Testis (tissue), 2 donors: ENCODE measurements around the gene MSI2.

Experiments used
- CTCF ChIP-seq, 3 experiments: fragments of 450-650 bp in 2 of 3; fragments of 200-600 bp in 1 of 3; sonication (generic) in 1 of 3; IDR thresholded peaks; one replicate each; pipeline ENCODE4 v1.5.1; 2016 to 2019; ENCODE audit warnings: antibody characterized with exemption in 3 of 3, mild to moderate bottlenecking in 2 of 3, moderate library complexity in 1 of 3
- POLR2A ChIP-seq: fragments of 450-650 bp; IDR thresholded peaks from one replicate; pipeline ENCODE4 v1.6.1; 2017; ENCODE audit warnings: antibody characterized with exemption, mild to moderate bottlenecking, moderate library complexity

GRCh38 chr17:57447357-57447989 is 191.2 kb downstream of the MSI2 start:
- no peak for TF ChIP-seq CTCF (IDR thresholded peaks at IDR 0.05)
- no peak for TF ChIP-seq POLR2A
